NCI-H128 (cell line): ENCODE measurements around the gene LRCH3.

Experiments
- DNase-seq: peaks from one replicate; lab custom pipeline; 2025; ENCODE audit not compliant: unreplicated experiment; lab: John Stamatoyannopoulos, UW

The LRCH3 gene

GRCh38 chr3:197791892-197792647 lies 1.0 kb downstream of the LRCH3 start:
- no peak for DNase-seq

DNA sequence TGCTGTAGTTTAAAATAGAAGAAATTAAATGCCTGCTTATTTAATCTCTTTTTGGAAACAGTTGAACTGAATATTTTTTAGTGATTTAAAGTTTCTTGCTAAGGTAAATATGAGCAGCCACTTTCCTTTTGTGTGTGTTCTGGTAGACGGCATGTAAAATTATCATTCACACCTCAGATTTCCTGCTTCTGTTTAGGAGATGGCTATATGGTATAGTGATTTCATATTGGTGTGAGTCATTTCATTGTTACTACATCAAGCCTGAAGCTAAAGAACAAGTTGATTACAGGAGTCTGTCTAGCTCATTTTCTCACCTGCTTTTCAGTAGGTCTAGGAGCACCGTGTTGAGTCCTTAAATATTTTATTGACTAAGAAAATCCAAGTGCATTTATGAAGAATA lies 2.2 kb downstream of the LRCH3 start:
- no peak for DNase-seq

DNA sequence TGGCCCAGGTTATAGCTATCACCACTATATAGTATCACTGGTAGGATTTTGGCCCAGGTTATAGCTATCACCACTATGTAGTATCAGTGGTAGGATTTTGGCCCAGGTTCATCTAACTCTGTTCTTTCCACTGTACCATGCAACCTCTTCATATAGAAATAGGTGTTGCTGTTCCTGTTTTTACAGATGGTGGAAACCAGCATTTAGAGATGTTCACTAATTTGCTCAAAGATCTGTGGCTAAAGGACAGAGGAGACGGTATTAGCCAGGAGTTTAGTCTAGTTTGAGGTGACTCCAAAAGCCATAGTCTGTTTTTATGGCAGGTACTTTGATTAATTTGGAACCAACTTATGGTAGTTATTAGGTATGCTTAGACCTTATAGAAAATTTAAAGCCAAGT lies 3.1 kb downstream of the LRCH3 start:
- DNase-seq = no peak

- DNase-seq = no peak
These were observed 4.1 kb downstream of the LRCH3 start for GRCh38 chr3:197795200-197795599.

- no peak for DNase-seq
These were observed 5.0 kb downstream of the LRCH3 start for GRCh38 chr3:197796087-197796486.

- no peak for DNase-seq
These were observed 7.8 kb downstream of the LRCH3 start for GRCh38 chr3:197798863-197799262.

- no peak for DNase-seq
These were observed 9.3 kb downstream of the LRCH3 start for GRCh38 chr3:197800379-197800778.

DNA sequence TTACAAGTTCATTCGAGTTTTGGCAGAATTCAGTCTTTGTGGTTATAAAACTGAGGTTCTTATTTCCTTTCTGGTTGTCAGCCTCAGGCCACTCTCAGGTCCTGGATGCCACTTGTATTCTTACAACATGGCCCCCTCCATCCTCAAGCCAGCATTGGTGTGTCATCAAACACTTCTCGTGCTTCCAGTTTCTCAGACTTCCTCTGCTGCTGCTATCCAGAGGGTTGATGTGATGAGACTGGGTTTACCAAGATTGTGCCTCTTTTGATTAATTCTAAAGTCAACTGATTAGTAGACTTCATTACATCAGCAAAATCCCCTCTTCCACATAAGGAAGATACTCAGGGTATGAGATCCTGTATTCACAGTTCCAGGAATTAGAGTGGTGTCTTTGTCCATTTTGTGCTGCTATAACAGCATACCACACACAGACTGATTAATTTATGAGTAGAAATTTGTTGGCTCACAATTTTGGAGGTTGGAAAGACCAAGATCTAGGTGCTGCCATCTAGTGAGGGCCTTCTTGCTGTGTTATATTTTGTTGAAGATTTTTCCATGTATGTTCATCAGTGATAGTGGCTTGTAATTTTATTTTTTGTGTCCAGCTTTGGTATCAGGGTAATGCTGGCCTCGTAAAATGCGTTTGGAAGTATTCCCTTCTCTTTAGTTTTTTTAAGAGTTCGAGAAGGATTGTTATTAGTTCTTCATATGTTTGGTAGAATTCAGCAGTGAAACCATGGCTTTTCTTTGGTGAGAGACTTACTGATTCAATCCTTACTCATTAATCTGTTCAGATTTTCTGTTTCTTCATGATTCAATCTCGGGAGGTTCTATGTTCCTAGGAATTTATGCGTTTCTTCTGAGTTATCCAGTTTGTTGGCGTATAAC lies 11.1 kb downstream of the LRCH3 start:
- DNase-seq = no peak

DNA sequence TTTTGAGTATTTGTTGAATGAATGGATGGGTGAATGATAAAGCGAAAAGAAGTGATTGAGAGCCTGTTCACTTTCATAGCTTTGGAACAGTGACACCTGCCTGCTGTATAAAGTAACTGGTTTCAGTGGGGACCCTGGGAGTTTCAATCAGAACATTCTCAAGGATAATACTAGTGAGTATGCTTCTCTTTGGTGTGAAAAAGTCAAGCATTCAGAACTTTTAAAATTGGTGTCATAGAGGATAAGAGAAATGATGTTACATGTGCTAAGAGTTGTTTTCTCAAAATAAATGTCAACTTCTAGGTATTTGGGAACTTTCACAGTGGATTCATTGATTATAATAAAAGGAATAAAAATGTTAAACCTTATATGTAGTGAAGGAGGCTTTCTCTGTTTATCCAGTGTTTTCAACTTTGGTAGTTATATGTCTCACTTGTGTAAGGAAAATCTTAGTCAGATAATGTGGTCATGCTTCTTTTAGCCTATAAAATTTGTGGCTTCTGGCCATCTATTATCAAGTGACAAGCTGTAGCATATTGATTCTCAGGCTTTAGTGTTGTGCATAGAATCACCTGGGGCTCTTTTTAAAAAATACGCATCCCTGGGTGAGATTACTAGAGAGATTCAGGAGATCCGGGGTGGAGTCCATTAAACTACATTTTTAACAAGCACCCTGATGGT lies 11.9 kb downstream of the LRCH3 start:
- no peak for DNase-seq

DNA sequence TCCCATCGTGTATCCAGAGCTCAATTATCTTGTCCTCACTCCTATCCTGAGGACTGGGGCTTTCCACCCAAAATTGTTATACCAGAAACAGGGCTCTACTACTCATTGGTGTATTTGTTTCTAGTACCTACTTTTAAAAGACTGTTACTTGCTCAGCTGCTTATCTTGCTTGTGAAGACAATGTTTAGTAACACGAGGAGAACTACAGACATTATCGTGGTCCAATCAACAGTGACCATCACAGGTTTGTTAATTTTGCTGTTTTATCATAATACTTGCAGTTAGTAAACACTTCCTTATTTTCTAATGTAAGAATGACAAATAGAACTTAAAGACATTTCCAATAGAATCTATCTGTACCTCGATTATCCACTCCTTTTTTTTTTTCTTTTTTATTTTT lies 13.5 kb downstream of the LRCH3 start:
- no peak for DNase-seq

- no peak for DNase-seq
These were observed 17.0 kb downstream of the LRCH3 start for GRCh38 chr3:197807969-197808587.

- no peak for DNase-seq
These were observed 18.4 kb downstream of the LRCH3 start for GRCh38 chr3:197809356-197810020.

DNA sequence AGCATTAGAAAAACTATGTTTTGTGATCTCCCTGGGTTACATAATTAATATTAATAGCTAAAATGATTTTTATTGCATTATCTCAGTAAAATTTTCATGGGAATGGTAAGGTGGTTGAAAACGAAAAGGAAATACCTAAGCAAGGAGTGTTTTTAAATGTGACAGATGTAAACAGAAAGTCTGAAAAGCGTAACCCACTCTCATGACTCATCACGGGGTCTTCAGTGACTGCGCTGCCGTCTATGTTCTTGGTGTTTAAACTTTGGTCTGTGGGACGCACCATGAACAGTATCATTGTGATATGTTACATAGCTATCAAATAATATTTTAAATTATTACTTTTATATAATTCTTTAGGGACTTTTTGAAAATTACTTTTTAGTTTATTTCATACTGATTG lies 19.8 kb downstream of the LRCH3 start:
- DNase-seq = no peak

- DNase-seq = no peak
These were observed 20.3 kb downstream of the LRCH3 start for GRCh38 chr3:197811343-197811742.

GRCh38 chr3:197814372-197814771 lies 23.3 kb downstream of the LRCH3 start:
- DNase-seq = no peak

- no peak for DNase-seq
These were observed 29.7 kb downstream of the LRCH3 start for GRCh38 chr3:197820550-197821335.

GRCh38 chr3:197829397-197830045 lies 38.5 kb downstream of the LRCH3 start:
- DNase-seq = no peak

DNA sequence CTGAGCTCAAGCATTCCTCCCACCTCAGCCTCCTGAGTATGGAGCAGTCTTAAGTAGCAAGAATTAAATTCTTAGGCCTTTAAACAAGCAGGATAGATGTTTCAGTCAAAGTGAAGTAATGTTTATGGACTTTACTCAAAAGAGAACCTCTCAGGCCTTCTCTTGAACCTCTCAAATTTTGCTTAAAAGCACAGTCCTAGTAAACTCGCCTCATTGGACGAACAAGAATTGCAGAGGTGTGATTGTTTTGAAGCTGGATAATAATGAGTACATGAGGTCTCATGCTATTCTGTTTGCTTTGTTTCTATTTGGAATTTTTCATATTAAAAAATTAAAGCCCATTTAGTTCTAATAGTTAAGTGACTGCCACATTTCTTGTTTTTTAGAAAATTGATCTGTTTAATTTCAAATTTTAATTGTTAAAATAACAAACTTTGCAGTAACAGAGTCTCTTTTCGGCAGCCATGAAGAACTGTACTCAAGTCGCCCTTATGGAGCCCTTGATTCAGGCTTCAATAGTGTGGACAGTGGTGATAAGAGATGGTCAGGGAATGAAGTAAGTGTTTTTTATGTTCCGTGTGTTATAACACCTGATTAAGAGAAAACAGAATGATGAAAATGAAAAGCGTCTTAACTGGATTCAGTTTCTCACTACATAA lies 39.4 kb downstream of the LRCH3 start:
- no peak for DNase-seq

DNA sequence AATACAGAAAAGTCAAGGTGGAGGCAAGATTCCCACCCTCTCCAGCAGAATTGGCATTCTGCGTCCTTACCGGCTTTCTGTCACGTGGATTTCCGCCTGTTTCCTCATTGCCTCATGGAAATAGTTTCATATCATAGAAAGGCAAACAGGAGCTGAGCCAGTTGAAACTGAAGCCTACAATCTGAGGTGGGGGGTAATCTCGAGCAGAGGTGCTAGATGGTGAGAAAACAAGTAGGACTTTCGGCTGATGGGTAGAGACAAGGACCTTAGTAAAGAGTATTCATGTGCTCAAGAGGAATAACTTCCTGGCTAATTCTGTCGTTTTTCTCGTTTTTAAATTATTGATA lies 39.9 kb downstream of the LRCH3 start:
- DNase-seq = no peak
